Left lung (tissue), 10 donors: ENCODE data around the gene TMEM255B. TPM values are rescaled to one million over a fixed set of nuclear protein-coding genes. Genes with fewer than 3 reads are reported as not detected.
A peak's percentile ranks its signal among the peaks of the same experiment; 100 is the strongest.
"Not testable (repeated sequence)": the region's sequence is repeated elsewhere in the genome, so short reads cannot be mapped to it uniquely, and the experiment has no call there.

Experiments used
- ATAC-seq: fragments of 200-7000 bp; cut with Tn5 transposase; one replicate; pipeline ENCODE4 v1.9.1; 2020; ENCODE audit warnings: moderate library complexity
- DNase-seq, 4 donors: peaks; one replicate each; pipeline ENCODE4 v3.0.0-alpha.2; 2013 to 2020
- H3K27ac ChIP-seq, 2 donors: fragments of 200-600 bp; sonication (generic) in 1 of 2; one replicate each; pipeline versions ENCODE4 v1.5.0 to v1.8.0; 2020 to 2021
- H3K27me3 ChIP-seq, 2 donors: fragments of 200-600 bp; sonication (generic) in 1 of 2; one replicate each; pipeline versions ENCODE4 v1.5.0 to v1.8.0; 2020 to 2021
- H3K36me3 ChIP-seq, 2 donors: fragments of 200-600 bp; sonication (generic) in 1 of 2; one replicate each; pipeline versions ENCODE4 v1.5.0 to v1.8.0; 2020 to 2021
- H3K4me1 ChIP-seq, 2 donors: fragments of 200-600 bp; one replicate each; pipeline ENCODE4 v1.8.0; 2021
- H3K4me3 ChIP-seq, 2 donors: fragments of 200-600 bp; sonication (generic) in 1 of 2; one replicate each; pipeline versions ENCODE4 v1.5.0 to v1.8.0; 2020 to 2021; ENCODE audit warnings: mild to moderate bottlenecking in 1 of 2
- H3K9me3 ChIP-seq, 2 donors: fragments of 200-600 bp; sonication (generic) in 1 of 2; one replicate each; pipeline versions ENCODE4 v1.5.0 to v1.8.0; 2020 to 2021
- CTCF ChIP-seq, 2 donors: fragments of 200-600 bp; sonication (generic) in 1 of 2; IDR thresholded peaks; one replicate each; pipeline versions ENCODE4 v1.5.0 to v1.8.0; 2021; ENCODE audit warnings: antibody characterized with exemption in 2 of 2
- intact Hi-C, 2 donors: fragments of 100-400 bp; cut with DNase I; formaldehyde crosslinking; loops; one replicate each; pipeline versions ENCODE4 v1.11.2 to v1.14.2; 2022
- polyA plus RNA-seq, 6 donors: library from polyadenylated mRNA; unstranded; fragments of 120-200 nt; gene quantifications; one replicate each; pipeline ENCODE4 v1.2.1, GENCODE V29; 2013; ENCODE audit not compliant: insufficient read length in 6 of 6
- total RNA-seq, 2 donors: library from RNA; stranded (reverse); fragmentation: NEBNext Ultra II Directional; extraction: Animal tissue kit (Norgen Biotek cat#: 25700); gene quantifications; one replicate each; pipeline ENCODE4 v1.2.1, GENCODE V29; 2021
- donor health status: DM: no; HTN: yes; CAD: no.
- donor health status: DM: no; HTN: no; CAD: no.

The TMEM255B gene
- total and polyA plus RNA-seq, 8 donors = 10.4 to 30.7 (median 15.7) TPM

DNA sequence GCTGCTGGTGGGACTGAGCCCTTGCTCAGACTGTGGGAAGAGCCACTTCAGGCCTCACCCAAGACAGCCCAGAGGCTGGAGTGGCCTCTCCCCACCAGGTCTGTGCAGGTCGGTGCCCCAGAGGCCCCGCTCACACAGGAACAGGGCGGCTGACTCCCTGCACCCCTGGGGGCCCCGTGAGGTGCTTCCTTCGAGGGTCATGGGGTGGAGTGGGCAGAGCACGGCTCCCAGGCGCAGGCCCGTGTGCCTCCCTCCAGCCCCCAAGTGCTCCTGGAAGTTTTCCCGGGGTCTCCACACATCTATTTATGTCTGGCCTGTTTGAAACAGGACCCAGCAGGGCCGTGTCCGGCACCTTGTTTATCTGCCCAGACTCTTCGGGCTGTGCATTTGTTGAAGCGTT is 9.5 kb upstream of the TMEM255B start:
- no peak for ATAC-seq
- no peak for TF ChIP-seq CTCF (IDR thresholded peaks at IDR 0.05)

DNA sequence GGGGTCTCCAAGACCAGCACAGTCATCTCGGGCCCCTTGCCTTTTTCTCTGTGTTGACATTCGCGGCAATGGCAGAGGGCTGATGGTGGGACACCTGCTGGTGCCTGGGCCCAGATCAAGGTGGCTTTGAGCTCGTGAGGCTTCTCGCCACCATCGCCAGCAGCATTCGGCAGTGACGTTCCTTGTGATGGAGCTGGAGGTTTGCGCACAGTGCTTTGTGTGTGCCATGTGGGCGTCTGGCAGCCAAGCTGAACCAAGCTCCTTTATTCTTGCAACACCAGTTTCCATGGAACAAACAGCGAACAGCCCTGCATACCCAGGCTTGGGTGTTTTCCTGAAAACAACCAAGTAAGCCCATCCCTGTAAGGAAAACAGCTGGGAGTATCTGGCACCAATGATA is 9.1 kb upstream of the TMEM255B start:
- no peak overlapping the region for H3K4me3 ChIP-seq
- H3K4me1 ChIP-seq = no peaks in the 10 kb centered on the region

More for the DNA sequence above, 9.5 kb upstream of the TMEM255B start:
- Histone ChIP-seq H3K27ac (no peak overlapping the region), H3K9me3 (no peaks in the 10 kb centered on the region), H3K4me3 (no peak overlapping the region), H3K27me3 (peaks cover 0 to under 1% of the 10 kb centered on the region in 2 donors), H3K36me3 (no peaks in the 10 kb centered on the region), H3K4me1 (no peaks in the 10 kb centered on the region)
- peak in 1 of 4 donors; percentile 41 for DNase-seq
- intact Hi-C loops = no loop called here

DNA sequence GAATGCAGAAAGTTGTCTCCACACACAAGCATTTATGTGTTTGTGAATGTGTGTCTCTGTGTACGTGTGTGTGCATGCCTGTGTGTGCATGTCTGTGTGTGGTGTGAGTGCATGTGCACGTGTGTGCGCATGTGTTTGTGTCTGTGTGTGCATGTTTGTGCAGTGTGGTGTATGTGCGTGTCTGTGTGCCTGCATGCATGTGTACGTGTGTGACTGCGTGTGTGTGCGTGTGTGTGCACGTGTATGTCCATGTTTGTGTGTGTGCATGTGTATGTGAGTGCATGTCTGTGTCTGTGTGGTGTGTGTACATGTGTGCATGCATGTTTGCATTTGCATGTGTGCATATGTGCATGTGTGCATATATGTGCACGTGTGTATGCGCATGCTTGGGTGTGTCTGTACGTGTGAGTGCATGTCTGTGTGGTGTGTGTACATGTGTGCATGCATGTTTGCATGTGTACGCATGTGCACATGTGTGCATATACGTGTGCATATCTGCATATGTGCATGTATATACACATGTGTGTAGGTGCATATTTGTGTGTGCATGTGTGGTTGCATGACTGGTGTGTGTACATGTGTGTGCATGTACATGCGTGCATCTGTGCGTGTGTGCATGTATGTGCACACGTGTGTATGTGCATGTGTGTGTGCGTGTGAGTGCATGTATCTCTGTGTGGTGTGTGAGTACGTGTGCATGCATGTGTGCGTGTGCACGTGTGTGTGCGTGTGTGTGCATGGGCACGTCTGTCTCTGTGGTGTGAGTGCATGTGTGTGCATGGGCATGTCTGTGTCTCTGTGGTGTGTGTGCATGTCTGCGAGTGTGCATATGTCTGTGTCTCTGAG is 8.2 kb upstream of the TMEM255B start:
- Histone ChIP-seq H3K9me3 (no peaks in the 10 kb centered on the region), H3K27me3 (peaks cover 0 to 11% of the 10 kb centered on the region in 2 donors), H3K4me1 (no peaks in the 10 kb centered on the region), H3K27ac (no peak overlapping the region), H3K4me3 (no peak overlapping the region), H3K36me3 (no peaks in the 10 kb centered on the region)
- TF ChIP-seq CTCF (IDR thresholded peaks at IDR 0.05) = no peak
- intact Hi-C loops = no loop called here
- ATAC-seq (no peak), DNase-seq (peak in 1 of 4 donors; percentile 43)

More for the DNA sequence above, 9.1 kb upstream of the TMEM255B start:
- Histone ChIP-seq H3K36me3 (no peaks in the 10 kb centered on the region), H3K27me3 (peaks cover 0 to 5% of the 10 kb centered on the region in 2 donors), H3K9me3 (no peaks in the 10 kb centered on the region), H3K27ac (no peak overlapping the region)
- no peak for ATAC-seq
- intact Hi-C loops = no loop called here
- no peak for TF ChIP-seq CTCF (IDR thresholded peaks at IDR 0.05)
- peak in 1 of 4 donors; percentile 51 for DNase-seq

- peaks cover 0 to 11% of the 10 kb centered on the region in 2 donors for H3K27me3 ChIP-seq
- H3K36me3 ChIP-seq = no peaks in the 10 kb centered on the region
- H3K4me3 ChIP-seq = no peak overlapping the region
- no peak for TF ChIP-seq CTCF (IDR thresholded peaks at IDR 0.05)
- H3K27ac ChIP-seq = no peak overlapping the region
- ATAC-seq = no peak
- H3K9me3 ChIP-seq = no peaks in the 10 kb centered on the region
- intact Hi-C loops = no loop called here
- DNase-seq = no peak
- H3K4me1 ChIP-seq = no peaks in the 10 kb centered on the region
Observed at GRCh38 chr13:113751491-113751890, 7.5 kb upstream of the TMEM255B start.

- H3K4me3 ChIP-seq, DNase-seq, H3K36me3 ChIP-seq, H3K4me1 ChIP-seq, H3K27ac ChIP-seq, ATAC-seq, intact Hi-C loops, H3K9me3 ChIP-seq: not testable (repeated sequence)
- peaks cover 0 to 11% of the 10 kb centered on the region in 2 donors for H3K27me3 ChIP-seq
Observed at GRCh38 chr13:113752211-113752986, 6.6 kb upstream of the TMEM255B start.
